Suppressor macrophage treated with lipopolysaccharide for 4 hours (primary cell): ENCODE data around the gene HAGH.

Source experiments
- DNase-seq: peaks from one replicate; pipeline ENCODE4 v3.0.0-alpha.2; 2020

HAGH gene

DNA sequence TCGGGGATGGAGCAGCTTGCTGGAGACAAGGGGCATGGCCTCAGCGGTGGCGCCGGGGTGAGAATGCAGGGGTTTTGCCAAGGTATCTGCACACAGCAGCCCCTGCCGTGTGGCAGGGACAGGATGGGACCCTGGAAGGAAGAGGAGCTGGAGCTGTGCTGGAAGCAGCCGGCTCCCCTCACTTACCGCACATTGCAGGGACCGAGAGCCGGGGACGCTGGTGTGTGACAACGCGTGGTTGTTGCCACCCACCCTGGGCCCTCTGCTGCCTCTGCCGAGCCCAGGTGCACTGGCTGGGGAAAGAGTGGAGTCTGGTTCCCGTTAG lies 40.8 kb downstream of the HAGH start:
- DNase-seq = no peak

DNA sequence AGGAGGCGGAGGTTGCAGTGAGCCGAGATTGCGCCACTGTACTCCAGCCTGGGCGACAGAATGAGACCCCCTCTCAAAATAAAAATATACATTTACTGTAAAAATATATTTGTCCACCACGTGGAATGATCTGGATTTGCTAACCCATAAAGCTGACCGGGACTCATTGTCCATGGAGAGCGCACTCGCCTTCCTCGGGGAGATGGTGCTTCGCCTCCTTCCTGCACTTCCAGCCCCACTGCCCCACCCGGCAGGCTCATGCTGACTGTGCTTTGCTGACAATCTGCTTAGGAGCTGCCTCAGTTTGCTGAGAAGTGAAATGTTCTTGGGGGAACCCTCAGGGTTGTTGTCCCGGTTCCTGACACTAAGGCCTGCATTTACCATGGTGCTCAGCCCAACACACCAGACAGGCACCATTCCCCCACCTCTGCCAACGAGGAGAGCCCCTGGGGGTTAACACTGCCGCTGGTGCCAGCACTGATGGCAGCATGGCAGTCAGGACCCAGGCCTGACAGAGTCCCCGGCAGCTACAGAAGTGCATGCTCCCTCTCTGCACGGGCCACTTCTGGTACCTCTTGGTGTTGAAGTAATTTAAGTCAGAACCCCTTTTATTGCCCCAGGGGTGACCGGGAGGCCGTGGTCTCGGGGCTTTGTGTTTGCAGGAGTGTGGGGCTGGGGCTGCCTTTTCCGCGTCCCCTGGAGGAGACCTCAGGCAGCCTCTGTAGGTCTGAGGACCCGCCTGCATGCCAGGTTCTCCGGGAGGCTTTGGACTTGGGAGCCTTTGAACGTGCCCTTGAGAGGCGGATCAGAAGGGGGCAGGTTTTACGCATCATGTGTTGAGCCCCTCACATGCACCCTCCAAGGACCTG lies 41.4 kb downstream of the HAGH start:
- no peak for DNase-seq

DNA sequence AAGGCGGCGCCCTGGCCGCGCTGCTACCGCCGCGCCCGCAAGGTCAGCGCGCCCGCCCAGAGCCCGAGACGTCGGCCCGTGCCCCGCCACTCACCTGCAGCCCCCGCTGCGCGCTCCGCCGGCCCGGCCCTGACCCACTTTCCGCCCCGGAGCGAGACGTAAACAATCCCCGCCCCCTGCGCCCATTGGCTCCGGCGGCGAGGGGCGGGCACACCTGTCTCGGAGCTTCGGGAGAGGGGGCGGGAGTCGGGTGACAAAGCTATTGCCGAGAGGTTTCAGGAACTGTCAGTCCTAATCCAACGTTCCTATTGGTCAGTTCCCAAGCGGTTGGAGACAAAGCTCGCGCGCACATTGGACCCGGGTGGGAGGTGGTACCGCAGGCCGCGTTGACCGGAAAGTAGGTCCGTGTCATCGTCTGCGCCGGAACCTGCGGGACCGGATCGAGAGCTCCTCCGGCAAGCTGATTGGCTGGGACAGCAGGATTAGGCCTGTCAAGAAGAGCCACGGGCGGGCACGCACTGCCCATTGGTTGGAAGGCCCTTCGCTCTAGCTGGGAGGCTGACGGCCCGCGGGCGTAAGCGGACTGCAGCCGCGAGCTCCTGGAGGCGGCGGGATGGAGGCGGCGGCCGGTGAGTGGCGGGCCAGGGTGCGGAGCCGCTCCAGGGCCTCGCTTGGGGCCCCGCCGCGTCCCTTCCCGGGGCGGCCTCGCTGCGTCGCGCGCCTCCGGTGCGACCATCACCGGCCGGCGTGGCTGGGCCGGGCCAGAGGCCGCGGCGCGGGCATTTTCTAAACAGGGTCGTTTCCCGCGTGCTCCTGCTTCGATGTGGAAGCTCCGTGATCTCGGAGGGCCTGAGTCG lies 44.0 kb downstream of the HAGH start, which contains the start of the genes NUBP2 and SPSB3:
Gene NUBP2 (plus strand): TSS at position 553 of the 857 bp plus-strand sequence. CDS start 61 bp downstream, at position 614.
Gene SPSB3 (minus strand): TSS at position 164 of the 857 bp plus-strand sequence. CDS start 1,088 bp downstream, outside the sequence.
- peak; percentile 100 for DNase-seq

DNA sequence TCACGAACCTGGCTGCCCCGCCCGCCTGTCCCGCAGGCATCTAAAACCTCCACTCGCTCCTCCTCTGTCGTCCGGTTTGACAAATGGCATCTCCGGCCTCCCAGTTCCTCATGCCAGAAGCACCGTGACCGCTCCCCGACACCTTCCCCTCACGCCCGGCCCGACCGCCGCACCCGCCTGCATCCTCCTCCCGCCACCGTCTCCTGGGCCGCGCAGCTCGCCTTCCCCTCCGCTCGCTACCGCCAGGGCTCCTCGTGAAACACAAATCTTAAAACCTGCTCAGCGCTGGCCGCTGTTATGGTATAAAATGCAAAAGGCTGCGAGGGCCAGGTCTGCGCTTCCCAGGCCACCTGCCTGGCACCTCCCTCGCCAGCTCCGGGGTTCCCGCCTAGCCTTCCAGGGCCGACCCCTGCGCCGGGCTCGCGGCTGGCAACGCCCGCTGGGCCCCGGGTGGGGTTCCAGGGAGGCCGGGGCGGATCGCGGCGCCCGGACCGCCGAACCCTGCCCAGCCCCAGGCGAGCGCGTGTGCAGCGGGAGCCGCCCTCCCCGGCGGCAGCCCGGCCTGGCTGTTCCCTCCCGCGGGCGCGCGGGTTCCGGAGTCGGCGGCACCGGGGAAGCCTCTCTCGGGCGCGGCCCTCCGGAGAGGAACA lies 44.7 kb downstream of the HAGH start:
- DNase-seq = peak; percentile 29

DNA sequence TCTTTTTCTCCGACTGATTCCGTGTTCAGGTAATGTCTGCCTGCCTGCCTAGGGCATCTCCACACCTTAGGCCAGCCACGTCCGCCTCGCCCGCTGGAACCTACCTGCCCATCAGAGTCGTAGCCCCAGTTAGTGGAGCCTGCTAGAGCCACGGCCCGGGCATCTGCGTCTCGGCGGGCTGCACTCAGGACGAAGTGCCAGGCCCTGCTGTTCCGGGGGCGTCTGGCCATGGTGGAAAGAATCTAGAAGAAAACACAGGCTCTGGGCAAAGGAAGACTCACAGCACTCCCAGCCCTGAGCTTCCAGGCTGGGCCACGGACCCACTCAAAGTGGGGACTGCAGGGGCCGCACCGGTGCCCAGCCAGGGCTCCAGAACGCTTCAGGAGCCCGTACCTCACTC lies 45.4 kb downstream of the HAGH start:
- no peak for DNase-seq

DNA sequence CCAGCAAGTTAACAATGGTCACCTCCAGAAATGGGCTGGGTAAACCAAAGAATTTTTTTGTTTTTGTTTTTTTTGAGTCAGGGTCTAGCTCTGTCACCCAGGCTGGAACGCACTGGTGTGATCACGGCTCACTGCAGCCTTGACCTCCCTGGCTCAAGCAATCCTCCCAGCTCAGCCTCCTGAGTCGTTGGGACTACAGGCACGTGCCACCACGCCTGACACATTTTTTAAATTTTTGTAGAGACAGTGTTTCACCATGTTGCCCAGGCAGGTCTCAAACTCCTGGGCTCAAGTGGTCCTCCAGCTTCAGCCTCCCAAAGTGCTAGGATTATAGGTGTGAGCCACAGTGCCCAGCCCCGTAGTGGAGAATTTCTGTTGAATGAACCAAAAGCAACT lies 46.0 kb downstream of the HAGH start:
- no peak for DNase-seq

DNA sequence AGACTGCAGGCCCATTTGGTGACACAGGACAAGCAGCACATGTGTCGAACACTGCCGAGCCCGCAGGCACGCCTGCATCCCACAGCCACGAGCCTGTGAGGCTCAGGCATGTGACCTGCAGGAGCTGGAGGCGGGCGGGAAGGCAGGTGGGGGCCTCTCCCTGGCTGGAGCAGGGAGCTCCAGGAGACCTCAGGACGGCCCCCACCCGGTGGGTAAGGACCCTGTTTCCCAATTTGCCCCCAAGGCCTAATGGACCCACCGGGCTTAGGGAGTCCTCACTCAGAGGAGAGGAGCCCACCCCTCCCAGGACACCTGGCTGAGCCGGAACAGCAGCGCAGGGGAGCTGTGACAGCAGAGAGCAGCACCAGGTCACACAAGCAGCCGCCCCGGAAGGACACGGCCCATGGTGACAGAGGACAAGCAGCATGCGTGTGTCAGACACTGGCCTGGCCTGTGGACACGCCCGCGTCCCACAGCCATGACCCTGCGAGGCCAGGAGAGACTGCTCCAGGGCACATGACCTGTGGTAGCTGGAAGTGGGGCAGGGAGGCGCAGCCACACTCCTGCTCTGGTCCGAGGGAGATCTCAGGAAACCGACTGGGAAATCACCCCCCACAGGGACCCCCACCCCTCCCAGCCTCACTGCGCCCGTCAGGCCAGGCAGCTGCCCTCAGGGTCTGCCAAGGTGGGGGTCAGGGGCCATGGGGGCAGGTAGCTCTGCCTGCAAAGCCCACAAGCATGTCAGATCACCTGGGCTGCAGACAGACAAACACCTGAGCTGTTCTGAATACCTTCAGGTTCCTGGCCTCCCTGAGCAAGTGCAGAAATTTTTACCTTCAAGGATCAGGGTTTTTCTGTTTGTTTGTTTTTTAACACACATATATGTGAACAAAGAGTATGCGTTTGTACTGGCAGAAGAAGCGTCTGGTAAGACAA lies 46.6 kb downstream of the HAGH start:
- no peak for DNase-seq

DNA sequence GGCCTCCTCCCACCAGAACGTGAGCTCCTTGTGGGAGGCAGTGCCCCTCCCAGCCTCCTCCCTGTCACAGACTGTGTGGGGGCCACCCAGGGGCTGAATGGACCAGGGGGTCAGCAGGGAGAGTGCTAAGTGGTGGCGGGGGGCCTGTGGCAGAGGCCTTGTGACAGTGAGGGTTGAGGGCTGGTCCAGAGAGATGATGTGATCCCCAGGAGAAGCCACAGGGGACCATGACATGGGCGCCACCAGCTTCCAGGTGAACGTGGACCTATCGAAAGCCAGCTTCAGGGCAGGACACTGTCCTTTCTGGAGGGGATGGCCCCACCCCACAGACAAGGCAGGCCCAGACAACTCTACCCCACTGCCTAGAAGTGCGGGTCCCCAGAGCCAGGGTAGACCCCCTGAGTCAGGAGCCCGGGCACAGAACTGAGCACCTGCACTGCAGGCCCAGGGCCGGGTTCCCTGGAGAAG lies 47.4 kb downstream of the HAGH start:
- DNase-seq = no peak

DNA sequence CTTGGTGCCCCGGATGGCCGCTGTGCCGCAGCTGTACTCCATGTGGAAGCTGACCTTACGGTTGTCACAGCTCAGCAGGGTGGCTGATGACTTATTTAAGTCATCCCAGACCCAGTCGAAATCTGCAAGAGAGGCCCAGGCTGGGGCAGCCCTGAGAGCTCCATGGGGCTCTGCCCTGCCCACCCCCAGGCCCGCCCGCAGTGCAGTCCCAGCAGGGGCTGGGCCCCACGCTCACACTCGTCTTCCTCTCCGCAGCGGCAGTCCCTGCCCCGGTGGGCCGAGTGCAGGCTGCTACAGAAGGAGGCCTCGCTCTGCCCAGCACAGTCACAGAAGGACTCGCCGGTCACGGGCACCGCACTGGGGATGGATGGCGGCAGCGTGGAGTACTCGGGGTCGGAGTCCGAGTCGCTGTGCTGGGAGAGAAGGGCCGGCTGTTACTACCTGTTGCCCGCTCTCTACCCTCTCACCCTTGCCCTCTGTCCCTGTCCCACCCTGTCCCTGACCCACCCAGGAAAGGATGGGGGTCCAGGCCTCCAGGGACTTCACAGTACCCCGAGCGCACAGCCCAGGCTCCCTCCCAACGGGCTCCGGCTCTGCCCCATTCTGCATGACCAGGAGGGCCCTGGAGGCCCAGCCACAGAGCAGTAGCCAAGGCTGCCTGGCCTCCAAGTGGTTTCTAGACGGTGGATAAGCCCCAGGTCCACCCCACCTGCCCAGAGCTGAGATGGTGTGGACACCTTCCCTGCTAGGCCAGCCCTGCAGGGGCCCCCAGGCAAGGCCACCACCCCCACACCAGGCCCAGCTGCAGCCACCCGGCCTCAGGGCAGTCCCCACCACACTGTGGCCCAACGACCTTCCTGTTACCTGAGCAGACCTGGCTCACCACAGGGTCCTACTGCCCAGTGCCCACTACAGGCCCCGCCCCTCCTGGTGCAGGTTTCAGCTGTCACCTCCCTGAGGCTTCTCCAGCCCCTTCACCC lies 48.1 kb downstream of the HAGH start:
- DNase-seq = no peak

DNA sequence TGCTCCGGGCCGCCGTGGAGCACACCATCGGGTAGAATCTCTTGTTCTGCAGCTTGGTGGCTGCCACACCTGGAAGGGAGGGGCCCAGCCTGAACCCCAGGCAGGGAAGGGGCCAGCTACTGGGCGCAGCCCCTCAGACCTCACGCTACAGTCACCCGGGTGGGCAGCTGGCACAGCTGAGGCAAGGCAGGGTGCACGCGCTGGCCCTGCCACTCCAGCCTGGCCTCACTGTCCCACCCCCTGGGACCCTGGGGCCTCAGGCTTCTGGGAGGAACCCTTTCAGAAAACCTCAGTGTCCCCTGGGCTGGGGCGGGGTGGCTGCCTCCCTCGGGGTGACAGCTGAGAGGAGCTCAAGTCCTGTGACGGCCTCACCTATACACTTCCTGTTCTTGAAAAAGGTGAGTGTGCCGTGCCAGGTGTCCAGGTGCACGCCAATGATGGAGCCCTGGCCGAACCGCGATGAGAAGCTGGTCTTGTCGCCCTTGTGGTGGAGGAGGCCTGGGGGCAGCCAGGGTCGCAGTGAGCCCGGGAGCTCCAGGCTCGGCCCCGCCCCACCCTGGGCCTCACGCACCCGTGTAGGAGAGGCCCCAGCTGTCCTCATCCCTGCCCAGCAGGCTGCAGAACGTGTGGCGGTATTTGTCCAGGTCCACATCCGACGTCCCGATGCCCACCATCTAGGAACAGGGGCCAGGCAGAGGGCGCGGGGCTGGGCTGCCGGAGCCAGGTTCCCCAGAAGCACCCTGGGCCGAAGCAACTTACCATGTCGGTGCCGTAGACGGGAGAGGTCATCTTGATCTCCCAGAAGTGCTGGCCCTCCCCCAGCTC lies 49.0 kb downstream of the HAGH start:
- DNase-seq = no peak

DNA sequence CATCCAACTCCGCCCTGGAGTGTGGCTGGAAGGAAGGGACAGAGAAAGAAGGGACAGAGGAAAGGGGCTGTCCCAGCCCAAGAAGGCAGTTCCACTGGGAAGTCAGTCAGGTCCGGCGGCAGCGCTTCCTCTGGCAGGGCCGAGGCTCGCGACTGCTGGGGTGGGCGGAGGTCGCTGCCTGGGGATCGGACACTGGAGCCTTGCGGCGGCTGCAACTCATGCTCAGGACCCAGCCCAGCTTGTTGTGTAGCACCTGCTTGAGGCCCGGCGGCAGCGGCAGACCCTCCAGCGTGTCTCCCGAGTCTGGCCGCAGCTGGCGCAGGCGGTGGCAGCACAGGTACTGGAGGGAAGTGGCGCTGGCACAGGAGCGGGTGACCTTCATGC lies 49.6 kb downstream of the HAGH start:
- DNase-seq = no peak

DNA sequence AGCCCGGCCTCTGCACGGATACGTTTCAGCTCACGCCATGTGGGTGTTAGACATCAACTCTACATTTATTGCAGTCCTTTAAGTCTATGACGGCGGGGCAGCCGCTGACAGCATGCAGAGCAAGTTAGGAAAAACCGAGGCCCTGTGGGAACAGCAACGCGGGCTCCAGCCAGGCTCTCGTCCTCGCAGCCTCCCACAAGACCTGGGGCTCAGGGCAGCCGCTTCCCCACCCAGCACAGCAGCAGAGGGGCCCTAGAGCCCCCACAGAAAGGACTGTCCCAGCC lies 50.0 kb downstream of the HAGH start:
- DNase-seq = no peak

DNA sequence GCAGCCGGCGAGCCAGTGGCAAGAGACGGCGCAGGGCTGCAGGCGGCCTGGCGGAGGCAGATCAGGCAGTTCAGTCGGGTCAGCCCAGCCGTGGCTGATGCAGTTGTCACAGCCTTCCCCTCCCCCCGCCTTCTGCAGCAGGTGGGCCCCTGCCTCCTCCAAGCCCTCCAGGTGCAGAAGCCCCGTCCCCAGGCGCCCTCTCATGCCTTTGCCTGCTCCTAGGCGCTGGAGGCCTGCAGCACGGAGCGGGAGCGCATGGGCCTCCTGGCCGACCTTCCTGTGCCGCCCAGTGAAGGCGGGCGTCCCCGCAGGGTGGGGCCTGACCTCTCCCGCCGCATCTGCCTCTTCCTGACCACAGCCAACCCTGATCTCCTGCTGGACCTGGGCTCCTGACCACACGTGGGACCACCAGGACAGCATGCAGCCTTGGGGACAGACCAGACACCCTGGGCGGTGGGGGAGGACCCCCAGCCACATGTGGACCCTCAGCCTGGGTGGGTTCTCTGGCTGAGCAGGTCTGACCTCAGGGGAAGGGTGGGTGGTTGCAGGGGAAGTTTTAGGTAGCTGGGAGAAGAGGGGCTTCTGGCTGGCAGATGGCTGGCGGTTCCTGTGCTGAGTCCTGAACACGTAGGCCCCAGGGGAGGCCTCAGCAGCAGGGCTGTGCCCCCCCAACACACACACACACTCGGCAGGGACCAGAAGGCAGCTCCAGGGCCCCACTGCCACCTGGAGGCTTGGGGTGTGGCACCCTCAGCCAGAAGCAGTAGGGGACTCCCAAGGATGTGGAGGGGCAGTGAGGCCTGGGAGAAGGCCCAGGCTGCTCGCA lies 50.6 kb downstream of the HAGH start:
- no peak for DNase-seq

DNA sequence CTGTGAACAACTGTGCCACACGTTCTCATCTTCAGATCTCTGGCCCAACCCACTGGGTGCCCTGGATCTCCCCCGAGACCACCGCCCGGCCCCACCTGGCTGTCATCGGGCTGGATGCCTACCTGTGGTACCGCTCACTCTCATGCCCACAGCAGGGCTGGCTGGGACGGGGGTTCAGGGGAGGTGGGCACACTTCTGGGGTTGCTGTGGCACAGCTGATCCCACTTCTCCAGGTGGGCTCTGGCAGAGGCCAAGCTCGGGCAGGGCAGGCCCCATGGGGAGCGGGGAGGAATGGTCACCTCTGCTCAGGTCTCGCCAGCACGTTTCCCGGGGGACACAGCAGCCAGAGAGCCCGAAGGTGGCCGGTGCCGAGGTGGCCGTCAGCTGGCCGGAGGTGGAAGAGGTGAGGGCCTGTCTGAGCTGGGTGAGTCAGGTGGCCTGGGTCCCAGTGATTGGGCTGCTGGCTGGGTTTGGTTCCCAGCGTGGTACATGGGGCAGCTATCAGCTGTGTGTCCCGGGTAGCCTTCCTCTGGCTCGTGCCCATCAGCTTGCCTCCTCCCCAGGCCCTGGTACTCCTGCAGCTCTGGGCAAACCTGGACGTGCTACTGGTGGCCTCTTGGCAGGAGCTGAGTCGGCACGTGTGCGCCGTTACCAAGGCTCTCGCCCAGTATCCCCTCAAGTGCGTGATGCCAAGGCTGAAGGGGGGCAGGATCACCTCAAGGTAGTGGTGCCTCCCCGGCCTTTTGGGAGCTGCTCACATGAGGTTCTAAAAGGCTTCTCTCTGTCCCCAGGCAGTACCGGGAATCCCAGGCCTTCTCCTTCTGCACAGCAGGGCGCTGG lies 51.4 kb downstream of the HAGH start:
- no peak for DNase-seq

DNA sequence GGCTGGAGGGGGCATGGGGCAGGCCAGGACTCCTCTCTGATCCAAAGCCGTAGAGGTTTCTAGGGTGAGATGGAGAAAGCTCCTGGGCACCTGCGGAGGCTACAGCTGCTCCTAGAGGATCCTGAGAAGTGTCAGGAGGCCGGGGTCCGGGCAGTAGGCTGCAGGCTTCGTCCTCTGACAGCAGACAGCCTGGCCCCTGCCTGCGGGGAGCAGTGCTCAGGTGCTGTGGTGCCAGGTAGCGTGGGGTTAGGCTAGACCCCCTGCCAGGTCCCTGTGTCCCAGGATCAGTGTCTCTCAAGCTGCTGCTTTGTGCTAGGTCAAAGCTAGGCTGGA lies 52.2 kb downstream of the HAGH start:
- no peak for DNase-seq

DNA sequence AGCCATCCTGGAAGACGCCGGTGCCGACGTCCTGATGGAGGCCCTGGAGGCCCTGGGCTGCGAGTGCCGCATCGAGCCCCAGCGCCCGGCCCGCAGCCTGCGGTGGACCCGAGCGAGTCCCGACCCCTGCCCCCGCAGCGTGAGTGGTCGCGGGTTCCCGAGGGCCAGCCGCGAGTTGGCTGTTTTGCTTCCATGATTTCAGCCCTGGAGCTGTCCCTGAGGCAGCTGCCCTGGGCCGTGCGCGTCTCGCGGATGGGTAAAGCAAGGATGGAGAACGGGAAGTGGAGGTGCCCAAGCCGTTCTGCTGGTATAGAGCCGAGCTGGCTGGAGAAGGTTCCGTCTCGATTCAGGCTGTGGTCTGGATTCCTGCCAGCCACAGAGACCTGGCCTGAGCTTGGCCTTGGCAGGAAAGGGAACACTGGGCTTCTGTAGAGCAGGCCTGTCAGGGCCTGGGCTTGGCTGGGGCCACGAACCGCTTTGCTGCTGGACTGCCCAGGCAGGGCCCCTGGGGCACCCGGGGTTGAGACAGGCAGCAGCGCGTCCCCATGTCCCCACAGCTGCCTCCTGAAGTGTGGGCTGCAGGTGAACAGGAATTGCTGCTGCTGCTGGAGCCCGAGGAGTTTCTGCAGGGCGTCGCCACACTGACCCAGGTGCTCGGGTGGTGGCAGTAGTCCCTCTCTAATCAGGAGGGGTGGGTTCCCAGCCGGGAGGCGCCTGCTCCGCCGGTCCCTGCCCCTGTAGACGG lies 52.8 kb downstream of the HAGH start:
- peak; percentile 41 for DNase-seq

DNA sequence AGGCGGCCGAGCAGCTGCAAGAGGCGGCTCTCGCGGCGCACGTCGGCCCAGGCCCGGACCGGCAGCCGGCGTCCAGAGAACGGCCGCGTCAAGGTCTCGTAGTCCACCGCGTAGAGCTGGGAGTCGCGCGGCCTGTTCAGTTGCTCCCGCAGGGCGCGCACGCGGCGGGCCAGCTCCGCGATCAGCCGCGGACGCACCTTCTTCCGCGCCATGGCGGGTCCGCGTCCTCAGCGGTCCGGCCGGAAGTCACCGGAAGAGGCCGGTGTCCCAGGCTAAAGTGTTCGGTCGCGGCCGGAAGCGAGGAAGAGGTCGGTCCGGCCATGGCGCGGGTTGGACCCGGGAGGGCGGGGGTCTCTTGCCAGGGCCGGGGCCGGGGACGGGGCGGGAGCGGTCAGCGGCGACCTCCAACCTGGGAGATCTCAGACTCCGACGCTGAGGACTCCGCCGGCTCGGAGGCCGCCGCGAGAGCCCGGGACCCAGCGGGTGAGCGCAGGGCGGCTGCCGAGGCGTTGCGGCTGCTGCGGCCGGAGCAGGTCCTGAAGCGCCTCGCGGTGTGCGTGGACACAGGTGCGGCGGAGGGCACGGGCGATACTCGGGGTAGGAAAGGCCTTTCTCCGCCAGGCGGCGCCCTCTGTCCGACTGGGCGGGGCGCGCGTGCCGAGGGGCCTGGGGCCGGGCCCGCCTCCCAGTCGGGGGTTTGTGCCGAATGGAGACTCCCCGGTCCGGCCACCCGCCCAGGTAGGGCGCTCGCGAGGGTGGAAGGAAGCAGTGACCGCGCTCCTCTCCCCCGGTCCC lies 53.5 kb downstream of the HAGH start, which contains the start of gene MRPS34:
Gene MRPS34 (minus strand): TSS at position 227 of the 795 bp plus-strand sequence. CDS start 15 bp downstream, at position 212.
- peak; percentile 91 for DNase-seq
